SK-N-SH treated with all-trans-retinoic acid at 6 μM for 48 hours (cell line): ENCODE results near the gene CSNK2A1.
"Not testable (repeated sequence)": the region's sequence is repeated elsewhere in the genome, so short reads cannot be mapped to it uniquely, and the experiment has no call there.

ENCODE experiments used
- ATAC-seq: fragments of 200-7000 bp; cut with Tn5 transposase; 3 replicates; pipeline ENCODE4 v1.9.1; 2020; ENCODE audit warnings: mild to moderate bottlenecking, moderate library complexity
- BACH2 ChIP-seq: fragments of 250-450 bp; sonication (Bioruptor Pico); IDR thresholded peaks from 2 replicates; pipeline ENCODE4 v1.9.0; 2021; ENCODE audit warnings: mild to moderate bottlenecking, borderline replicate concordance
- CREB5 ChIP-seq: fragments of 250-450 bp; sonication (Bioruptor Pico); IDR thresholded peaks from 2 replicates; pipeline ENCODE4 v1.5.1; 2020; ENCODE audit warnings: low read depth, mild to moderate bottlenecking, moderate library complexity
- CSDC2 ChIP-seq: fragments of 250-450 bp; sonication (Bioruptor Pico); IDR thresholded peaks from 2 replicates; pipeline ENCODE4 v1.5.0; 2020; ENCODE audit warnings: mild to moderate bottlenecking, moderate library complexity
- ESRRG ChIP-seq: fragments of 250-450 bp; sonication (Bioruptor Pico); IDR thresholded peaks from 2 replicates; pipeline ENCODE4 v1.6.1; 2021; ENCODE audit warnings: mild to moderate bottlenecking
- GLIS3 ChIP-seq: fragments of 250-450 bp; sonication (Bioruptor Pico); IDR thresholded peaks from 2 replicates; pipeline ENCODE4 v1.5.0; 2020; ENCODE audit warnings: mild to moderate bottlenecking, moderate library complexity
- ISL1 ChIP-seq: fragments of 250-450 bp; sonication (Bioruptor Pico); IDR thresholded peaks from 2 replicates; pipeline ENCODE4 v2.1.2; 2022; ENCODE audit warnings: mild to moderate bottlenecking, moderate library complexity
- OSR1 ChIP-seq: fragments of 250-450 bp; sonication (Bioruptor Pico); IDR thresholded peaks from 2 replicates; pipeline ENCODE4 v1.8.0; 2022; ENCODE audit warnings: moderate library complexity, mild to moderate bottlenecking, inconsistent platforms
- PPARA ChIP-seq: fragments of 250-450 bp; sonication (Bioruptor Pico); IDR thresholded peaks from 2 replicates; pipeline ENCODE4 v1.5.0; 2020; ENCODE audit warnings: mild to moderate bottlenecking, borderline replicate concordance
- RARB ChIP-seq: fragments of 250-450 bp; sonication (Bioruptor Pico); IDR thresholded peaks from 2 replicates; pipeline ENCODE4 v1.8.0; 2021; ENCODE audit warnings: mild to moderate bottlenecking, moderate library complexity
- TCF4 ChIP-seq: fragments of 250-450 bp; sonication (Bioruptor Pico); IDR thresholded peaks from 2 replicates; pipeline ENCODE4 v1.8.0; 2021; ENCODE audit warnings: mild to moderate bottlenecking, moderate library complexity, borderline replicate concordance
- ZFP3 ChIP-seq: fragments of 250-450 bp; sonication (Bioruptor Pico); IDR thresholded peaks from 2 replicates; pipeline ENCODE4 v1.5.0; 2020; ENCODE audit warnings: mild to moderate bottlenecking, moderate library complexity
- ZFP30 ChIP-seq: fragments of 450-650 bp; formaldehyde crosslinking; IDR thresholded peaks from 2 replicates; pipeline ENCODE4 v1.5.0; 2022; ENCODE audit warnings: mild to moderate bottlenecking, moderate library complexity
- ZNF565 ChIP-seq: fragments of 450-650 bp; formaldehyde crosslinking; conservative IDR thresholded peaks from 2 replicates; pipeline ENCODE4 v1.5.0; 2020; ENCODE audit warnings: low read depth, mild to moderate bottlenecking, moderate library complexity
- ZNF70 ChIP-seq: fragments of 450-650 bp; formaldehyde crosslinking; IDR thresholded peaks from 2 replicates; pipeline ENCODE4 v1.5.0; 2020; ENCODE audit warnings: mild to moderate bottlenecking, moderate library complexity
- ZNF8 ChIP-seq: fragments of 450-650 bp; formaldehyde crosslinking; IDR thresholded peaks from 2 replicates; pipeline ENCODE4 v1.5.0; 2020; ENCODE audit warnings: mild to moderate bottlenecking, moderate library complexity
- TF ChIP-seq, protein P1 (sequence below): fragments of 250-450 bp; sonication (Bioruptor Pico); IDR thresholded peaks from 2 replicates; pipeline ENCODE4 v1.8.0; 2020; ENCODE audit warnings: mild to moderate bottlenecking, moderate library complexity, borderline replicate concordance
- TF ChIP-seq, protein P2 (sequence below): fragments of 250-450 bp; sonication (Bioruptor Pico); IDR thresholded peaks from 2 replicates; pipeline ENCODE4 v1.5.0; 2020; ENCODE audit warnings: mild to moderate bottlenecking, moderate library complexity
- TF ChIP-seq, protein P3 (sequence below): fragments of 250-450 bp; sonication (Bioruptor Pico); IDR thresholded peaks from 2 replicates; pipeline ENCODE4 v1.5.1; 2021; ENCODE audit warnings: mild to moderate bottlenecking, moderate library complexity
- TF ChIP-seq, protein P4 (sequence below): fragments of 250-450 bp; sonication (Bioruptor Pico); IDR thresholded peaks from 2 replicates; pipeline ENCODE4 v1.8.0; 2021; ENCODE audit warnings: low read depth, mild to moderate bottlenecking, moderate library complexity, borderline replicate concordance

CSNK2A1 gene

DNA sequence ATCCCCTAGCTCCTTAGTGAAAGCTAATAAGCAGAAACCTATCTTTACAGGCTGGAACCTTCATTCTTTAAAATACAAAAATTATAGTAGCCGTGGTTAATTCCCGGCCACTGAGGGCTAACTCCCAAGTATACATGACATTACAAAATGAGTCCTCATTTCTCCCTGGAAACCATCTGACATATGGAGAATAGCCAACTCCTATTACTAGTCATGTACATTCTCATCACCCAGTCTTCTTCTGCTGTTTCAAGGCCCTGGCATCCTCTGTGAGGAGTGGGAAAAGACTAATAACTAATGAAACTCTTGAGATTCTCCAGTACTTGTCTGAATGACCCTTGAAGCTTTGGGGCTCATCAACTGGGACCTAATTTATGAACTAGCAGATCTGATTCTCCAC is 30.2 kb downstream of the CSNK2A1 start:
- TF ChIP-seq PPARA (CRISPR knock-in tag) (no peak), ZNF565 (CRISPR knock-in tag) (no peak), RARB (CRISPR knock-in tag) (no peak), GLIS3 (no peak), CREB5 (no peak), BACH2 (CRISPR knock-in tag) (no peak), OSR1 (CRISPR knock-in tag) (no peak), ISL1 (CRISPR knock-in tag) (no peak), ZNF8 (CRISPR knock-in tag) (no peak), CSDC2 (CRISPR knock-in tag) (no peak), ZFP3 (CRISPR knock-in tag) (no peak), ZFP30 (CRISPR knock-in tag) (no peak), TCF4 (no peak)
- TF ChIP-seq, protein P1, sequence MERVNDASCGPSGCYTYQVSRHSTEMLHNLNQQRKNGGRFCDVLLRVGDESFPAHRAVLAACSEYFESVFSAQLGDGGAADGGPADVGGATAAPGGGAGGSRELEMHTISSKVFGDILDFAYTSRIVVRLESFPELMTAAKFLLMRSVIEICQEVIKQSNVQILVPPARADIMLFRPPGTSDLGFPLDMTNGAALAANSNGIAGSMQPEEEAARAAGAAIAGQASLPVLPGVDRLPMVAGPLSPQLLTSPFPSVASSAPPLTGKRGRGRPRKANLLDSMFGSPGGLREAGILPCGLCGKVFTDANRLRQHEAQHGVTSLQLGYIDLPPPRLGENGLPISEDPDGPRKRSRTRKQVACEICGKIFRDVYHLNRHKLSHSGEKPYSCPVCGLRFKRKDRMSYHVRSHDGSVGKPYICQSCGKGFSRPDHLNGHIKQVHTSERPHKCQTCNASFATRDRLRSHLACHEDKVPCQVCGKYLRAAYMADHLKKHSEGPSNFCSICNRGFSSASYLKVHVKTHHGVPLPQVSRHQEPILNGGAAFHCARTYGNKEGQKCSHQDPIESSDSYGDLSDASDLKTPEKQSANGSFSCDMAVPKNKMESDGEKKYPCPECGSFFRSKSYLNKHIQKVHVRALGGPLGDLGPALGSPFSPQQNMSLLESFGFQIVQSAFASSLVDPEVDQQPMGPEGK (CRISPR knock-in tag), result no peak
- TF ChIP-seq, protein P2, sequence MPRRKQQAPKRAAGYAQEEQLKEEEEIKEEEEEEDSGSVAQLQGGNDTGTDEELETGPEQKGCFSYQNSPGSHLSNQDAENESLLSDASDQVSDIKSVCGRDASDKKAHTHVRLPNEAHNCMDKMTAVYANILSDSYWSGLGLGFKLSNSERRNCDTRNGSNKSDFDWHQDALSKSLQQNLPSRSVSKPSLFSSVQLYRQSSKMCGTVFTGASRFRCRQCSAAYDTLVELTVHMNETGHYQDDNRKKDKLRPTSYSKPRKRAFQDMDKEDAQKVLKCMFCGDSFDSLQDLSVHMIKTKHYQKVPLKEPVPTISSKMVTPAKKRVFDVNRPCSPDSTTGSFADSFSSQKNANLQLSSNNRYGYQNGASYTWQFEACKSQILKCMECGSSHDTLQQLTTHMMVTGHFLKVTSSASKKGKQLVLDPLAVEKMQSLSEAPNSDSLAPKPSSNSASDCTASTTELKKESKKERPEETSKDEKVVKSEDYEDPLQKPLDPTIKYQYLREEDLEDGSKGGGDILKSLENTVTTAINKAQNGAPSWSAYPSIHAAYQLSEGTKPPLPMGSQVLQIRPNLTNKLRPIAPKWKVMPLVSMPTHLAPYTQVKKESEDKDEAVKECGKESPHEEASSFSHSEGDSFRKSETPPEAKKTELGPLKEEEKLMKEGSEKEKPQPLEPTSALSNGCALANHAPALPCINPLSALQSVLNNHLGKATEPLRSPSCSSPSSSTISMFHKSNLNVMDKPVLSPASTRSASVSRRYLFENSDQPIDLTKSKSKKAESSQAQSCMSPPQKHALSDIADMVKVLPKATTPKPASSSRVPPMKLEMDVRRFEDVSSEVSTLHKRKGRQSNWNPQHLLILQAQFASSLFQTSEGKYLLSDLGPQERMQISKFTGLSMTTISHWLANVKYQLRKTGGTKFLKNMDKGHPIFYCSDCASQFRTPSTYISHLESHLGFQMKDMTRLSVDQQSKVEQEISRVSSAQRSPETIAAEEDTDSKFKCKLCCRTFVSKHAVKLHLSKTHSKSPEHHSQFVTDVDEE (CRISPR knock-in tag), result no peak
- TF ChIP-seq, protein P3, sequence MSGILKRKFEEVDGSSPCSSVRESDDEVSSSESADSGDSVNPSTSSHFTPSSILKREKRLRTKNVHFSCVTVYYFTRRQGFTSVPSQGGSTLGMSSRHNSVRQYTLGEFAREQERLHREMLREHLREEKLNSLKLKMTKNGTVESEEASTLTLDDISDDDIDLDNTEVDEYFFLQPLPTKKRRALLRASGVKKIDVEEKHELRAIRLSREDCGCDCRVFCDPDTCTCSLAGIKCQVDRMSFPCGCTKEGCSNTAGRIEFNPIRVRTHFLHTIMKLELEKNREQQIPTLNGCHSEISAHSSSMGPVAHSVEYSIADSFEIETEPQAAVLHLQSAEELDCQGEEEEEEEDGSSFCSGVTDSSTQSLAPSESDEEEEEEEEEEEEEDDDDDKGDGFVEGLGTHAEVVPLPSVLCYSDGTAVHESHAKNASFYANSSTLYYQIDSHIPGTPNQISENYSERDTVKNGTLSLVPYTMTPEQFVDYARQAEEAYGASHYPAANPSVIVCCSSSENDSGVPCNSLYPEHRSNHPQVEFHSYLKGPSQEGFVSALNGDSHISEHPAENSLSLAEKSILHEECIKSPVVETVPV, result no peak
- TF ChIP-seq, all 23 proteins: peak for 0
- no peak for ATAC-seq

- not testable (repeated sequence) for ATAC-seq
These were observed 33.1 kb downstream of the CSNK2A1 start for GRCh38 chr20:510328-511057.

DNA sequence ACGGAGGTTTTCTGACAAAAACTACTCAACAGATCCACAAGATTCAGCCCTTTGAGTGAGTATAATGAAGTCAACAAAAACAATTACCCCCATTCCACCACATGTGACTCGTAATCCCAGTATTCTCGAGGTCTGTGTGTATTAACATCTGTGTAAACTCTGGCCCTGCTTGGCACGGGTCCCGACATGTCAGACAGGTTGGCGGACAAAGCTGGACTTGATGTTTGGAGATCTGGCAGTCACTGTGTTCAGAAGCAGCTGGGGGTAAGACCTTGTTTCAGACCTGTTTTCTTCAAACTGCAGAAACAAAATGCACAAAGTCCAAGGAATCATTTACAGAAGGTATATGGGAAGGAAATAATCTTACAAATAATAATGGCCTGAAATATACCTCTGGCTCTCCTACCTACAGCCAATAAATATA is 35.2 kb downstream of the CSNK2A1 start:
- peak; percentile 69 for ATAC-seq
- TF ChIP-seq ZNF70, result peak; percentile 31; the same call in 1 of the 2 replicates
- TF ChIP-seq, protein P2 (CRISPR knock-in tag), result 0 out of 2 replicates have a peak, but pooled peaks have one; percentile 29

DNA sequence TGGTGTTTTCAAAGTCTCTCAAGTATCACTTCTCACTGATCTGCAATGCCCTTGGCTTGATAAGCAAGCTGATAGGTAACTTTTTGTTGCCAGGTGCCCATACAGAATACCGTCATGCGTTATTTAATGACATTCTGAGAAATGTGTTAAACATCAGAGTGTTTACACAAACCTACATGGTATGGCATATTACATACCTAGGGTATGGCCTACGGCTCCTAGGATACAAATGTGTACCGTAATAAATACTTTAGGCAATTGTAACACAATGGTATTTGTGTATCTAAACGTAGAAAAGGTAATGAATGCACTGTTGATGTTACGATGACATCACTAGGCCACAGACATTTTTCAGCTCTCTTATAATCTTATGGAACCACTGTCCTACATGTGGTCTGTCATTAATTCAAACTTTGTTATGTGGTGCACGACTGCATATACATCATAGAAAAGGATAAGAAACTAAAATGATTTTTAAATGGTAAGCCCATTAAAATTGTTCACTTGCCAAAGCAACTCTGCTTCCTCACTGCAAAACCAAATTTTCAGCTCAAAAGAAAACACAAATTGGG is 35.7 kb downstream of the CSNK2A1 start:
- ATAC-seq, result no peak
- TF ChIP-seq ISL1 (CRISPR knock-in tag) (no peak), ESRRG (no peak), ZFP3 (CRISPR knock-in tag) (no peak), TCF4 (no peak), CREB5 (no peak), ZNF565 (CRISPR knock-in tag) (no peak)
- TF ChIP-seq, protein P4, sequence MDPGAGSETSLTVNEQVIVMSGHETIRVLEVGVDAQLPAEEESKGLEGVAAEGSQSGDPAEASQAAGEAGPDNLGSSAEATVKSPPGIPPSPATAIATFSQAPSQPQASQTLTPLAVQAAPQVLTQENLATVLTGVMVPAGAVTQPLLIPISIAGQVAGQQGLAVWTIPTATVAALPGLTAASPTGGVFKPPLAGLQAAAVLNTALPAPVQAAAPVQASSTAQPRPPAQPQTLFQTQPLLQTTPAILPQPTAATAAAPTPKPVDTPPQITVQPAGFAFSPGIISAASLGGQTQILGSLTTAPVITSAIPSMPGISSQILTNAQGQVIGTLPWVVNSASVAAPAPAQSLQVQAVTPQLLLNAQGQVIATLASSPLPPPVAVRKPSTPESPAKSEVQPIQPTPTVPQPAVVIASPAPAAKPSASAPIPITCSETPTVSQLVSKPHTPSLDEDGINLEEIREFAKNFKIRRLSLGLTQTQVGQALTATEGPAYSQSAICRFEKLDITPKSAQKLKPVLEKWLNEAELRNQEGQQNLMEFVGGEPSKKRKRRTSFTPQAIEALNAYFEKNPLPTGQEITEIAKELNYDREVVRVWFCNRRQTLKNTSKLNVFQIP (CRISPR knock-in tag), result no peak
